ENCODE data around the gene LRRC4. TPM values are rescaled to one million over a fixed set of nuclear protein-coding genes. Genes with fewer than 3 reads are reported as not detected.

Gene LRRC4
- total RNA-seq, 8 experiments from 2014 or later, result 0.36 to 20.8 (median 6.7) TPM

GRCh38 chr7:128008141-128008540 is 23.1 kb downstream of the LRRC4 start:
- no peak for ATAC-seq (replicated peaks in 6 of 8)
- Histone ChIP-seq H3K4me3 (no peak overlapping the region), H3K27ac (no peak overlapping the region), H3K4me1 (replicated peaks in 1 of 2) (peaks cover 28 to 47% of the 10 kb centered on the region in 2 donors)
- 60 to 100% (median 91%) methylated on average over 1 to 4 of the region's 5 CpGs for WGBS, 10 experiments
- in situ Hi-C loops (cut with MboI; ENCODE audit: low pct_unique_long_range_greater_than_20kb in 2 of 9, low sequenced_read_pairs in 9 of 9, unreplicated experiment in 9 of 9), result no loop called here

DNA sequence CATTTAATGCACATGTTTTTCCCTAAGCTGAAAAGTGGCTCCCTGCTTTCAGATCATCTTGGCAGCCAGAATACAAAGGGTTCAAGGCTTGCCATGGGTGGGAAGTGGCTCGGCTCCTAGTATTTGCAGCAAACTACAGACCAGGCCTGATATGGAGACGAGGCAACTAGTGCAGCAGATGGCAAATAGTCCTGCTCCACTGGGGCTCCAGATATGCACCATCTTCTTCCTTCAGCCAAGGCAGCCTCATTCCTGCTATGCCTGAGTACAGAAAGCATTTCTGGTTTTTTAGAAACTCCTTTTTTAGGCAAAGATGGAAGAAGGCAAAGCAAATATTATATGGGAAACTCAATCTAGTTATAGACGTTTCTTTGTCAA is 23.9 kb downstream of the LRRC4 start:
- in situ Hi-C loops (cut with MboI; ENCODE audit: low pct_unique_long_range_greater_than_20kb in 2 of 9, low sequenced_read_pairs in 9 of 9, unreplicated experiment in 9 of 9), result no loop called here
- no peak for ATAC-seq (replicated peaks in 6 of 8)
- H3K27ac ChIP-seq, result no peak overlapping the region
- no peak overlapping the region for H3K4me3 ChIP-seq
- H3K4me1 ChIP-seq (replicated peaks in 1 of 2), result peaks cover 29 to 49% of the 10 kb centered on the region in 2 donors
- WGBS, 10 experiments, result 17 to 100% (median 85%) methylated on average over 1 to 3 of the region's 3 CpGs

DNA sequence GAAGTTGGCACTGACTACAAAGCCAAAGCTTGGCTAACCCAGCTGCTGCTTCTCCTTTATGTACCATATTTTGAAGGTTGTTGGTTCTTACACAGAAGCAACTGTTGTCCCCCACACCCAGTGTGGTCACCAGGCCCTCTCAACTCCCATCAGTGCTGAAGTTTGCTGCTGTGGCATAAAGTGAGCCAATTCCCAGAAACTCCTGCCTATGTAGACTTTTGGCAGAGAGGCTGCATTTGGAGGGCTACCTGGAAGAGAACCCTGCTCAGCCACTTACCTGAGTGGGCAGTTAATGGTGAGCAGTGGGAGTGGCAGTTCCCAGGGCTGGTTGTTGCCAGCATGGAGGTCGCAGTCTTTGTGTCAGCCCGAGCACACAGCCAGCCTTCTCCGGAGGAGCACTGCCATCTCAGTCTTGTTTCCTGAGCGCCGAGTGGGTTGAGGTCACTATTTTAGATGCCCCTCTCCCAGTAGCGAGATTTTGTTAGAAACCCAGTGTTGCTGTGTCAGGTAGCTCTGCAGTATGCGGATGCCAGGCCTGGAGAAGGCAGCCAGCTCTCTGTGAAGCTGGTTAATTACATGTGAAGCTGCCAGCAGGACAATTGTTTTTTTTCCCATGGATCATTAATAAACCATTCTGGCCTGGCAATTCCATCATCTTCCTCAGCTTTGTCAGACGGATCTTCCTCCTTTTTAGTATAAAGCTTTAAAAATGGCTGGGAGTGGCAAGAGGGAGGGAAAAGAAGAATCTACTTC is 24.5 kb downstream of the LRRC4 start:
- Histone ChIP-seq H3K27ac (no peak overlapping the region), H3K4me3 (no peak overlapping the region), H3K4me1 (replicated peaks in 1 of 2) (peaks cover 29 to 45% of the 10 kb centered on the region in 2 donors)
- ATAC-seq (replicated peaks in 6 of 8), result no peak
- 80 to 100% (median 93%) methylated on average over 1 to 8 of the region's 8 CpGs; no CpG with 5 or more reads in 2 of the 10 experiments for WGBS, 10 experiments
- in situ Hi-C loops (cut with MboI; ENCODE audit: low pct_unique_long_range_greater_than_20kb in 2 of 9, low sequenced_read_pairs in 9 of 9, unreplicated experiment in 9 of 9), result no loop called here

- 60 to 100% (median 90%) methylated on average over 1 of the region's 3 CpGs; no CpG with 5 or more reads in 6 of the 10 experiments for WGBS, 10 experiments
- Histone ChIP-seq H3K27ac (no peak overlapping the region), H3K4me3 (no peak overlapping the region), H3K4me1 (replicated peaks in 1 of 2) (peaks cover 27 to 35% of the 10 kb centered on the region in 2 donors)
- in situ Hi-C loops (cut with MboI; ENCODE audit: low pct_unique_long_range_greater_than_20kb in 2 of 9, low sequenced_read_pairs in 9 of 9, unreplicated experiment in 9 of 9), result no loop called here
- ATAC-seq (replicated peaks in 6 of 8), result no peak
Measured at GRCh38 chr7:128005759-128006159, 25.5 kb downstream of the LRRC4 start.

GRCh38 chr7:128005117-128005516 is 26.1 kb downstream of the LRRC4 start:
- in situ Hi-C loops (cut with MboI; ENCODE audit: low pct_unique_long_range_greater_than_20kb in 2 of 9, low sequenced_read_pairs in 9 of 9, unreplicated experiment in 9 of 9), result no loop called here
- Histone ChIP-seq H3K4me1 (replicated peaks in 1 of 2) (peaks cover 27 to 32% of the 10 kb centered on the region in 2 donors), H3K27ac (no peak overlapping the region), H3K4me3 (no peak overlapping the region)
- WGBS, 10 experiments, result 64 to 94% (median 80%) methylated on average over 1 to 5 of the region's 7 CpGs; no CpG with 5 or more reads in 2 of the 10 experiments
- peak in 6 of 8 experiments; percentile 27 to 68 (median 62) for ATAC-seq (replicated peaks in 6 of 8)

- peak in 2 of 8 experiments; percentile 25 to 26 for ATAC-seq (replicated peaks in 6 of 8)
- Histone ChIP-seq H3K4me1 (replicated peaks in 1 of 2) (peaks cover 27 to 32% of the 10 kb centered on the region in 2 donors), H3K4me3 (no peak overlapping the region), H3K27ac (no peak overlapping the region)
- in situ Hi-C loops (cut with MboI; ENCODE audit: low pct_unique_long_range_greater_than_20kb in 2 of 9, low sequenced_read_pairs in 9 of 9, unreplicated experiment in 9 of 9), result no loop called here
- WGBS, 10 experiments, result 53 to 93% (median 83%) methylated on average over 2 to 6 of the region's 6 CpGs; no CpG with 5 or more reads in 2 of the 10 experiments
Measured at GRCh38 chr7:128004623-128005022, 26.6 kb downstream of the LRRC4 start.

GRCh38 chr7:128003787-128004186 is 27.4 kb downstream of the LRRC4 start:
- peaks cover 27 to 32% of the 10 kb centered on the region in 2 donors for H3K4me1 ChIP-seq (replicated peaks in 1 of 2)
- in situ Hi-C loops (cut with MboI; ENCODE audit: low pct_unique_long_range_greater_than_20kb in 2 of 9, low sequenced_read_pairs in 9 of 9, unreplicated experiment in 9 of 9), result no loop called here

GRCh38 chr7:128003167-128003566 is 28.1 kb downstream of the LRRC4 start:
- 79 to 100% (median 96%) methylated on average over 1 to 3 of the region's 3 CpGs for WGBS, 10 experiments
- Histone ChIP-seq H3K4me3 (no peak overlapping the region), H3K27ac (peak overlapping the region in 1 of 2 donors; percentile 33), H3K4me1 (replicated peaks in 1 of 2) (peaks cover 27 to 32% of the 10 kb centered on the region in 2 donors)
- ATAC-seq (replicated peaks in 6 of 8), result no peak
- in situ Hi-C loops (cut with MboI; ENCODE audit: low pct_unique_long_range_greater_than_20kb in 2 of 9, low sequenced_read_pairs in 9 of 9, unreplicated experiment in 9 of 9), result no loop called here

More at GRCh38 chr7:128003787-128004186, 27.4 kb downstream of the LRRC4 start:
- no peak overlapping the region for H3K4me3 ChIP-seq
- 100% methylated on average over 1 of the region's 2 CpGs; no CpG with 5 or more reads in 4 of the 10 experiments for WGBS, 10 experiments
- no peak for ATAC-seq (replicated peaks in 6 of 8)
- H3K27ac ChIP-seq, result no peak overlapping the region

DNA sequence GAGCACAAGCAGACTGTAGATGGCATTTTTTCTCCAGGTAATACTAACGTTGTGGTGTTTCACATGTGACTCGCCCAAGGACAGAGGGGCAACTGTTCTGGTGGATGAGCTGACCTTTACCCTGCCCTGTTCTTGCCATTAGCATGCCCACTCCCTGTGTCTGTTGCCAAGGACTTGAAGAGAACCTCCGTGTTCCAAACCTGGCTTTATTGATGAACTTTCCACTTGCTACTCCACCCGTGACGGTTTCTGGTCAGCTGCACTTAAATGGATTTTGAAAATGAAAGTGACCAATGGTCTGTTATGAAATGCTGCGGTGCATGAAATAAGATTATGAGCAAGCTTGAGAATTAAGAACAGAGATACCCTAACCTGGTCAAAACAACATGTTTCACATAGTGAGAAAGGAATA is 30.4 kb downstream of the LRRC4 start:
- in situ Hi-C loops (cut with MboI; ENCODE audit: low pct_unique_long_range_greater_than_20kb in 2 of 9, low sequenced_read_pairs in 9 of 9, unreplicated experiment in 9 of 9), result no loop called here
- Histone ChIP-seq H3K27ac (no peak overlapping the region), H3K4me1 (replicated peaks in 1 of 2) (peaks cover 30 to 32% of the 10 kb centered on the region in 2 donors), H3K4me3 (no peak overlapping the region)
- WGBS, 10 experiments, result 57 to 95% (median 84%) methylated on average over 1 to 6 of the region's 6 CpGs; no CpG with 5 or more reads in 1 of the 10 experiments
- no peak for ATAC-seq (replicated peaks in 6 of 8)

- Histone ChIP-seq H3K4me3 (no peak overlapping the region), H3K27ac (no peak overlapping the region), H3K4me1 (replicated peaks in 1 of 2) (peaks cover 30 to 32% of the 10 kb centered on the region in 2 donors)
- WGBS, 10 experiments, result 100% methylated on average over 1 of the region's 1 CpG; no CpG with 5 or more reads in 8 of the 10 experiments
- in situ Hi-C loops (cut with MboI; ENCODE audit: low pct_unique_long_range_greater_than_20kb in 2 of 9, low sequenced_read_pairs in 9 of 9, unreplicated experiment in 9 of 9), result no loop called here
- peak in 2 of 8 experiments; percentile 43 to 61 for ATAC-seq (replicated peaks in 6 of 8)
Measured at GRCh38 chr7:128000048-128000447, 31.2 kb downstream of the LRRC4 start.

GRCh38 chr7:127998671-127999070 is 32.6 kb downstream of the LRRC4 start:
- Histone ChIP-seq H3K4me3 (no peak overlapping the region), H3K4me1 (replicated peaks in 1 of 2) (peaks cover 22 to 25% of the 10 kb centered on the region in 2 donors), H3K27ac (no peak overlapping the region)
- no peak for ATAC-seq (replicated peaks in 6 of 8)
- WGBS, 10 experiments, result 0 to 100% (median 90%) methylated on average over 1 of the region's 2 CpGs; no CpG with 5 or more reads in 6 of the 10 experiments
- in situ Hi-C loops (cut with MboI; ENCODE audit: low pct_unique_long_range_greater_than_20kb in 2 of 9, low sequenced_read_pairs in 9 of 9, unreplicated experiment in 9 of 9), result no loop called here

GRCh38 chr7:127997226-127997922 is 33.9 kb downstream of the LRRC4 start:
- ATAC-seq (replicated peaks in 6 of 8), result peak in 1 of 8 experiments; percentile 34
- in situ Hi-C loops (cut with MboI; ENCODE audit: low pct_unique_long_range_greater_than_20kb in 2 of 9, low sequenced_read_pairs in 9 of 9, unreplicated experiment in 9 of 9), result no loop called here
- Histone ChIP-seq H3K4me3 (no peak overlapping the region), H3K4me1 (replicated peaks in 1 of 2) (peaks cover 16 to 19% of the 10 kb centered on the region in 2 donors), H3K27ac (no peak overlapping the region)
- WGBS, 10 experiments, result 86 to 100% (median 97%) methylated on average over 1 to 4 of the region's 4 CpGs; no CpG with 5 or more reads in 2 of the 10 experiments
